ENCODE results near the gene AGAP1.

Gene AGAP1

GRCh38 chr2:235697041-235697440 lies 203.2 kb downstream of the AGAP1 start:
- DNase-seq: no peak

GRCh38 chr2:235698028-235698427 lies 204.2 kb downstream of the AGAP1 start:
- no peak for DNase-seq

GRCh38 chr2:235698491-235698890 lies 204.6 kb downstream of the AGAP1 start:
- DNase-seq: no peak

GRCh38 chr2:235699576-235699975 lies 205.7 kb downstream of the AGAP1 start:
- no peak for DNase-seq

GRCh38 chr2:235701206-235701981 lies 207.6 kb downstream of the AGAP1 start:
- DNase-seq: no peak

GRCh38 chr2:235702186-235702585 lies 208.3 kb downstream of the AGAP1 start:
- no peak for DNase-seq

GRCh38 chr2:235703711-235704295 lies 210.0 kb downstream of the AGAP1 start:
- no peak for DNase-seq

GRCh38 chr2:235705296-235705695 lies 211.5 kb downstream of the AGAP1 start:
- DNase-seq: no peak

GRCh38 chr2:235706506-235706905 lies 212.7 kb downstream of the AGAP1 start:
- no peak for DNase-seq

GRCh38 chr2:235707411-235708096 lies 213.7 kb downstream of the AGAP1 start:
- no peak for DNase-seq

- DNase-seq: no peak
Measured at GRCh38 chr2:235709124-235709813, 215.4 kb downstream of the AGAP1 start.

GRCh38 chr2:235709969-235710879 lies 216.4 kb downstream of the AGAP1 start:
- DNase-seq: no peak

GRCh38 chr2:235710933-235711332 lies 217.1 kb downstream of the AGAP1 start:
- DNase-seq: no peak

GRCh38 chr2:235711527-235711926 lies 217.7 kb downstream of the AGAP1 start:
- DNase-seq: no peak

GRCh38 chr2:235712176-235712575 lies 218.3 kb downstream of the AGAP1 start:
- no peak for DNase-seq

GRCh38 chr2:235713189-235713588 lies 219.3 kb downstream of the AGAP1 start:
- DNase-seq: no peak

- no peak for DNase-seq
Measured at GRCh38 chr2:235715601-235716000, 221.8 kb downstream of the AGAP1 start.

GRCh38 chr2:235716875-235717496 lies 223.1 kb downstream of the AGAP1 start:
- no peak for DNase-seq

- no peak for DNase-seq
Measured at GRCh38 chr2:235719146-235719942, 225.5 kb downstream of the AGAP1 start.

GRCh38 chr2:235721625-235722024 lies 227.8 kb downstream of the AGAP1 start:
- no peak for DNase-seq

- no peak for DNase-seq
Measured at GRCh38 chr2:235722869-235723268, 229.0 kb downstream of the AGAP1 start.

Data from Kasumi-1 (cell line).